ENCODE measurements around the gene CPNE7.

The CPNE7 gene

GRCh38 chr16:89575247-89576152 is at the start of gene CPNE7:
Gene CPNE7, plus strand, starts transcription at chr16:89575758. Its CDS starts 140 bp downstream, at chr16:89575898.
- no peak for DNase-seq

- DNase-seq: no peak
Measured at GRCh38 chr16:89529097-89529496, 46.5 kb upstream of the CPNE7 start.

GRCh38 chr16:89530401-89531381 is 44.9 kb upstream of the CPNE7 start:
- DNase-seq: no peak

GRCh38 chr16:89531821-89532526 is 43.6 kb upstream of the CPNE7 start:
- DNase-seq: no peak

- no peak for DNase-seq
Measured at GRCh38 chr16:89534252-89534756, 41.3 kb upstream of the CPNE7 start.

- no peak for DNase-seq
Measured at GRCh38 chr16:89536371-89536770, 39.2 kb upstream of the CPNE7 start.

- no peak for DNase-seq
Measured at GRCh38 chr16:89536886-89537548, 38.5 kb upstream of the CPNE7 start.

GRCh38 chr16:89537549-89537925 is 38.0 kb upstream of the CPNE7 start:
- DNase-seq: no peak

- DNase-seq: no peak
Measured at GRCh38 chr16:89538286-89538685, 37.3 kb upstream of the CPNE7 start.

GRCh38 chr16:89540557-89540956 is 35.0 kb upstream of the CPNE7 start:
- no peak for DNase-seq

GRCh38 chr16:89541792-89542191 is 33.8 kb upstream of the CPNE7 start:
- DNase-seq: no peak

- no peak for DNase-seq
Measured at GRCh38 chr16:89544113-89544512, 31.4 kb upstream of the CPNE7 start.

- DNase-seq: no peak
Measured at GRCh38 chr16:89544713-89545043, 30.9 kb upstream of the CPNE7 start.

GRCh38 chr16:89545044-89545830 is 30.3 kb upstream of the CPNE7 start:
- DNase-seq: no peak

- no peak for DNase-seq
Measured at GRCh38 chr16:89545831-89546574, 29.6 kb upstream of the CPNE7 start.

- DNase-seq: no peak
Measured at GRCh38 chr16:89546781-89547180, 28.8 kb upstream of the CPNE7 start.

- no peak for DNase-seq
Measured at GRCh38 chr16:89547291-89547690, 28.3 kb upstream of the CPNE7 start.

GRCh38 chr16:89547860-89548259 is 27.7 kb upstream of the CPNE7 start:
- no peak for DNase-seq

GRCh38 chr16:89548344-89549006 is 27.1 kb upstream of the CPNE7 start:
- DNase-seq: no peak
